Heart left ventricle (tissue), 13 donors: Measurements from ENCODE around the gene NCKAP5L.

Source experiments
- POLR2A ChIP-seq, 2 donors: fragments of 450-650 bp; IDR thresholded peaks; one replicate each; pipeline ENCODE4 v1.6.1; 2017; ENCODE audit warnings: antibody characterized with exemption in 2 of 2, mild to moderate bottlenecking in 2 of 2, moderate library complexity in 2 of 2
- TF ChIP-seq, protein P1 (sequence below), 12 donors: fragments of 200-600 bp; sonication (generic) in 4 of 12; IDR thresholded peaks; one replicate each; pipeline versions ENCODE4 v1.5.0 to v1.8.0; 2018 to 2022; ENCODE audit warnings: antibody characterized with exemption in 12 of 12, mild to moderate bottlenecking in 5 of 12
- donor health status: ischemic (EF 13 %, LVEDD 7.1; RV severe dilation, severe dysfunction).
- donor health status: DM: no; HTN: yes; CAD: no.
- donor health status: DM: no; HTN: no; CAD: no.
- donor health status: ischemic (EF 25% LVEDD 6.9; RV normal size, moderate dysfunction).
- donor health status: ischemic (EF 25% LVEDD 5.7; RV mildly dilated, moderate dysfunction).
- donor health status: ischemic (EF 35%, LVEDD 5.7; RV mildly dilated, moderate dysfunction).
- donor health status: nonischemic (EF 11% LVEDD 7.7; RV severe dilation, severe dysfunction).
- donor health status: DM: yes; HTN: yes; CAD: no.
- donor health status: PGD.
- donor health status: ischemic (EF 29% LVEDD 5.4; RV normal size, mild dysfunction).
- donor health status: nonischemic (EF 23%, LVEDD 6.1; RV moderate dilation, normal function).

- TF ChIP-seq POLR2A (IDR thresholded peaks at IDR 0.05): no peak
- TF ChIP-seq, protein P1, sequence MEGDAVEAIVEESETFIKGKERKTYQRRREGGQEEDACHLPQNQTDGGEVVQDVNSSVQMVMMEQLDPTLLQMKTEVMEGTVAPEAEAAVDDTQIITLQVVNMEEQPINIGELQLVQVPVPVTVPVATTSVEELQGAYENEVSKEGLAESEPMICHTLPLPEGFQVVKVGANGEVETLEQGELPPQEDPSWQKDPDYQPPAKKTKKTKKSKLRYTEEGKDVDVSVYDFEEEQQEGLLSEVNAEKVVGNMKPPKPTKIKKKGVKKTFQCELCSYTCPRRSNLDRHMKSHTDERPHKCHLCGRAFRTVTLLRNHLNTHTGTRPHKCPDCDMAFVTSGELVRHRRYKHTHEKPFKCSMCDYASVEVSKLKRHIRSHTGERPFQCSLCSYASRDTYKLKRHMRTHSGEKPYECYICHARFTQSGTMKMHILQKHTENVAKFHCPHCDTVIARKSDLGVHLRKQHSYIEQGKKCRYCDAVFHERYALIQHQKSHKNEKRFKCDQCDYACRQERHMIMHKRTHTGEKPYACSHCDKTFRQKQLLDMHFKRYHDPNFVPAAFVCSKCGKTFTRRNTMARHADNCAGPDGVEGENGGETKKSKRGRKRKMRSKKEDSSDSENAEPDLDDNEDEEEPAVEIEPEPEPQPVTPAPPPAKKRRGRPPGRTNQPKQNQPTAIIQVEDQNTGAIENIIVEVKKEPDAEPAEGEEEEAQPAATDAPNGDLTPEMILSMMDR (IDR thresholded peaks at IDR 0.05): no peak
Observed at GRCh38 chr12:49870501-49871262, 42.5 kb upstream of the NCKAP5L start.
